GM12801 (cell line): ENCODE measurements around the gene LRRC58.

Experiments used
- CTCF ChIP-seq: IDR thresholded peaks from one replicate; pipeline ENCODE4 v1.5.1; 2011; ENCODE audit warnings: control low read depth; ENCODE audit not compliant: insufficient read length; ENCODE audit errors: extremely low read depth

Gene LRRC58

GRCh38 chr3:120348991-120349854 lies at the start of gene LRRC58:
Gene LRRC58, minus strand, starts transcription at chr3:120349354. Its CDS starts 111 bp downstream, at chr3:120349243.
- TF ChIP-seq CTCF: no peak

- TF ChIP-seq CTCF: no peak
These were observed 47.3 kb upstream of the LRRC58 start for GRCh38 chr3:120396469-120396868.

GRCh38 chr3:120394347-120394746 lies 45.2 kb upstream of the LRRC58 start:
- no peak for TF ChIP-seq CTCF

GRCh38 chr3:120393761-120394160 lies 44.6 kb upstream of the LRRC58 start:
- no peak for TF ChIP-seq CTCF

GRCh38 chr3:120393243-120393642 lies 44.1 kb upstream of the LRRC58 start:
- TF ChIP-seq CTCF: no peak

GRCh38 chr3:120382941-120383447 lies 33.8 kb upstream of the LRRC58 start:
- TF ChIP-seq CTCF: no peak

- TF ChIP-seq CTCF: no peak
These were observed 32.3 kb upstream of the LRRC58 start for GRCh38 chr3:120381503-120381902.
